ENCODE results near the gene THOC7.

DNA sequence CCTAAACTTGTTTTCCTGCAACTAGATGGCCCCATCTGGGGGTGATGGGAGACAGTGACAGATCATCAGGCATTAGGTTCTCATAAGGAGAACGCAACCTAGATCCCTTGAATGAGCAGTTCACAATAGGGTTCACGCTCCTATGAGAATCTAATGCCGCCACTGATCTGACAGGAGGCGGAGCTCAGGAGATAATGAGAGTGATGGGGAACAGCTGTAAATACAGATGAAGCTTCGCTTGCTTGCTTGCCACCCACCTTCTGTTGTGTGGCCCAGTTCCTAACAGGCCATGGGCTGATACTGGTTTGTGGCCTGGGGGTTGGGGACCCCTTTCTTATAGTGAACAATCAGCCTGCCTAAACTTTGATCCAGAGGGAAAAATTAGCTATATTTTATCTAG is 59.7 kb downstream of the THOC7 start:
- TF ChIP-seq CTCF (IDR thresholded peaks at IDR 0.05; ENCODE audit: low read depth, low read length) (no peak), POLR2A (IDR thresholded peaks at IDR 0.05; ENCODE audit: extremely low read depth, insufficient read length) (no peak), MAX (IDR thresholded peaks at IDR 0.05; ENCODE audit: low read depth, low read length) (no peak)
